ENCODE results near the gene GPR22.

Gene GPR22

GRCh38 chr7:107505997-107506673, 36.3 kb downstream of the GPR22 start:
- H3K9me3 ChIP-seq: no peaks in the 10 kb centered on the region
- H3K4me3 ChIP-seq (ENCODE audit: low read depth, low read length): no peak overlapping the region
- no peaks in the 10 kb centered on the region for H3K27me3 ChIP-seq
- no peaks in the 10 kb centered on the region for H3K36me3 ChIP-seq
- DNase-seq: no peak
- H3K4me1 ChIP-seq: peaks cover 4% of the 10 kb centered on the region
- TF ChIP-seq CTCF (IDR thresholded peaks at IDR 0.05; ENCODE audit: low read depth, low read length): no peak

GRCh38 chr7:107506674-107507339, 37.0 kb downstream of the GPR22 start:
- H3K4me3 ChIP-seq (ENCODE audit: low read depth, low read length): no peak overlapping the region
- peaks cover 4% of the 10 kb centered on the region for H3K4me1 ChIP-seq
- H3K27me3 ChIP-seq: no peaks in the 10 kb centered on the region
- no peak for TF ChIP-seq CTCF (IDR thresholded peaks at IDR 0.05; ENCODE audit: low read depth, low read length)
- H3K36me3 ChIP-seq: no peaks in the 10 kb centered on the region
- H3K9me3 ChIP-seq: no peaks in the 10 kb centered on the region
- no peak for DNase-seq
